ENCODE measurements around the gene PLEKHJ1. TPM values are rescaled to one million over a fixed set of nuclear protein-coding genes. Genes with fewer than 3 reads are reported as not detected.

PLEKHJ1 gene
- total RNA-seq, 4 donors from 2014 or later = 41.6 to 56.7 (median 51.7) TPM

- peaks cover 0 to 89% of the 10 kb centered on the region in 2 donors for H3K36me3 ChIP-seq
Observed at GRCh38 chr19:2198317-2198716, 37.8 kb downstream of the PLEKHJ1 start.

GRCh38 chr19:2197270-2197669, 38.9 kb downstream of the PLEKHJ1 start:
- H3K4me1 ChIP-seq = peaks cover 0 to 10% (median 0%) of the 10 kb centered on the region in 3 donors
- no peaks in the 10 kb centered on the region for H3K9me3 ChIP-seq
- H3K27ac ChIP-seq = no peak overlapping the region
- peaks cover 0 to 86% of the 10 kb centered on the region in 2 donors for H3K36me3 ChIP-seq
- TF ChIP-seq EP300 (IDR thresholded peaks at IDR 0.05) (no peak), POLR2A (IDR thresholded peaks at IDR 0.05) (no peak), POLR2AphosphoS5 (IDR thresholded peaks at IDR 0.05) (no peak), CTCF (IDR thresholded peaks at IDR 0.05) (no peak)
- WGBS, 2 donors (ENCODE audit: low coverage in 1 of 2) = 93% methylated on average over 3 of the region's 15 CpGs; no CpG with 5 or more reads in 1 of the 2 donors
- peak; percentile 11 for ATAC-seq
- no peaks in the 10 kb centered on the region for H3K27me3 ChIP-seq
- H3K4me3 ChIP-seq = no peak overlapping the region

More at GRCh38 chr19:2198317-2198716, 37.8 kb downstream of the PLEKHJ1 start:
- Histone ChIP-seq H3K27me3 (no peaks in the 10 kb centered on the region), H3K4me1 (peaks cover 0 to 10% (median 0%) of the 10 kb centered on the region in 3 donors), H3K9me3 (no peaks in the 10 kb centered on the region), H3K4me3 (no peak overlapping the region), H3K27ac (no peak overlapping the region)
- no peak for ATAC-seq
- 70 to 90% methylated on average over 2 of the region's 22 CpGs for WGBS, 2 donors (ENCODE audit: low coverage in 1 of 2)
- TF ChIP-seq POLR2AphosphoS5 (IDR thresholded peaks at IDR 0.05) = no peak
- no peak for TF ChIP-seq EP300 (IDR thresholded peaks at IDR 0.05)
- no peak for TF ChIP-seq CTCF (IDR thresholded peaks at IDR 0.05)
- TF ChIP-seq POLR2A (IDR thresholded peaks at IDR 0.05) = no peak

DNA sequence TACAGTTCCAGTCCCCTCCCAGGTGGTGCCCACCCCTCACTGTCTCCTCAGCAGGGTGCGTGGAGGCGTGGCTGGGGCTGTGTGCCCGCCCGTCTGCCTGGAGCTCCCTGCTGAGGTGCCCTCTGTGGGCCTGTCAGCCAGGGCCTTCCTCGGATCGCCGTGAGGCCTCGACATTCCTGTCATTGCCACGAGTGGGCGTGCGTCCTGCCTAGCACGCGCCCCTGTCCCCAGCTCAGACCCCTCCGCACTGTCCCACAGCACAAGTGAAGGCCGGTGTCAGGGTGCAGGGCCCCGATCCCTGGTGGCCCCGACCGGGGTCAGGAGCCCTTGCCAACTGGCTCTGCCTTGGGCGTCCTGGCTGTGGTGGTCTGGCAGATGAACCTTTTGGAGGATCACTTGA, 40.2 kb downstream of the PLEKHJ1 start:
- no peak overlapping the region for H3K4me3 ChIP-seq
- no peak for ATAC-seq
- TF ChIP-seq CTCF (IDR thresholded peaks at IDR 0.05) = no peak
- peaks cover 0 to 90% of the 10 kb centered on the region in 2 donors for H3K36me3 ChIP-seq
- H3K9me3 ChIP-seq = no peaks in the 10 kb centered on the region
- H3K4me1 ChIP-seq = peaks cover 0 to 10% (median 0%) of the 10 kb centered on the region in 3 donors
- H3K27ac ChIP-seq = no peak overlapping the region
- no CpG with 5 or more reads among the region's 19 CpGs for WGBS, 2 donors (ENCODE audit: low coverage in 1 of 2)
- no peaks in the 10 kb centered on the region for H3K27me3 ChIP-seq

DNA sequence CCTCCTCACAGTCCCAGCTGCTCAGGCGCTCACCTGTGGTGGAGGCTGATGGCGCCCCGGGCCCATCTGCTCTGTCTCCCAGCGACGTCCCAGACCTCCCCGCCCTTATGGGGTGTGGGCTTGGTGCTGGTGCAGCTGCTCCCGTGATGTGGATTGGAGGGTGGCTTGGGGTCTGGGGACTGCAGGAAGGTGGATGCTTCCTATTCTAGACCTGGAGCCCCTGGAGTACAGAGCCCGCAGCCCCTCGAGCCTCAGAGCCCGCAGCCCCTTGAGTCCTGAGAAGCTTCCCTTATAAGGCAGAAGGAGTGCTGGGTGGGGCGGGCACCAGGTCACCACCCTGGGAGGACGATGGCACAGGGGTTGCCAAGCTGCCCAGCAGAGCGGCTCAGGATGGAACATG, 40.8 kb downstream of the PLEKHJ1 start:
- peaks cover 0 to 94% of the 10 kb centered on the region in 2 donors for H3K36me3 ChIP-seq
- H3K27ac ChIP-seq = no peak overlapping the region
- H3K4me1 ChIP-seq = peaks cover 0 to 10% (median 0%) of the 10 kb centered on the region in 3 donors
- H3K9me3 ChIP-seq = no peaks in the 10 kb centered on the region
- no peak overlapping the region for H3K4me3 ChIP-seq
- H3K27me3 ChIP-seq = no peaks in the 10 kb centered on the region
- ATAC-seq = no peak
- no CpG with 5 or more reads among the region's 13 CpGs for WGBS, 2 donors (ENCODE audit: low coverage in 1 of 2)
- TF ChIP-seq POLR2A (IDR thresholded peaks at IDR 0.05) = no peak
- no peak for TF ChIP-seq POLR2AphosphoS5 (IDR thresholded peaks at IDR 0.05)
- TF ChIP-seq CTCF (IDR thresholded peaks at IDR 0.05) = no peak

- H3K27ac ChIP-seq = no peak overlapping the region
- no peak overlapping the region for H3K4me3 ChIP-seq
- no peaks in the 10 kb centered on the region for H3K27me3 ChIP-seq
- 100% methylated on average over 2 of the region's 25 CpGs; no CpG with 5 or more reads in 1 of the 2 donors for WGBS, 2 donors (ENCODE audit: low coverage in 1 of 2)
- TF ChIP-seq CTCF (IDR thresholded peaks at IDR 0.05) = no peak
- TF ChIP-seq POLR2AphosphoS5 (IDR thresholded peaks at IDR 0.05) = no peak
- TF ChIP-seq EP300 (IDR thresholded peaks at IDR 0.05) = no peak
- no peak for TF ChIP-seq POLR2A (IDR thresholded peaks at IDR 0.05)
- peaks cover 0 to 11% (median 0%) of the 10 kb centered on the region in 3 donors for H3K4me1 ChIP-seq
- no peaks in the 10 kb centered on the region for H3K9me3 ChIP-seq
- peaks cover 0 to 94% of the 10 kb centered on the region in 2 donors for H3K36me3 ChIP-seq
- ATAC-seq = no peak
Observed at GRCh38 chr19:2194513-2195078, 41.5 kb downstream of the PLEKHJ1 start.

All from gastroesophageal sphincter (tissue), 4 donors.